Smooth muscle cell (in vitro differentiated cells): ENCODE data around the gene DMWD. TPM values are rescaled to one million over a fixed set of nuclear protein-coding genes. Genes with fewer than 3 reads are reported as not detected.

ENCODE experiments used
- DNase-seq: peaks from one replicate; lab custom pipeline; 2025; ENCODE audit not compliant: unreplicated experiment; lab: John Stamatoyannopoulos, UW
- H2AFZ ChIP-seq: fragments of 200-600 bp; sonication (generic); 2 replicates; pipeline ENCODE4 v1.6.0; 2016; ENCODE audit warnings: antibody characterized with exemption, low read depth, mild to moderate bottlenecking
- H3F3A ChIP-seq: fragments of 200-600 bp; sonication (generic); 2 replicates; pipeline ENCODE4 v1.6.0; 2017; ENCODE audit warnings: antibody characterized with exemption, low read depth
- H3K27ac ChIP-seq: fragments of 200-600 bp; sonication (generic); 2 replicates; pipeline ENCODE4 v1.5.1; 2016; ENCODE audit warnings: low read depth, mild to moderate bottlenecking
- H3K27me3 ChIP-seq: fragments of 200-600 bp; sonication (generic); 2 replicates; pipeline ENCODE4 v1.6.1; 2016; ENCODE audit warnings: low read depth, mild to moderate bottlenecking
- H3K36me3 ChIP-seq: fragments of 200-600 bp; sonication (generic); 2 replicates; pipeline ENCODE4 v1.5.1; 2016; ENCODE audit warnings: low read depth
- H3K4me1 ChIP-seq: fragments of 200-600 bp; sonication (generic); 2 replicates; pipeline ENCODE4 v1.5.1; 2016; ENCODE audit warnings: low read depth
- H3K4me2 ChIP-seq: fragments of 200-600 bp; sonication (generic); 2 replicates; pipeline ENCODE4 v1.6.0; 2016; ENCODE audit warnings: mild to moderate bottlenecking
- H3K4me3 ChIP-seq: fragments of 200-600 bp; sonication (generic); 2 replicates; pipeline ENCODE4 v1.5.1; 2016; ENCODE audit warnings: mild to moderate bottlenecking
- H3K79me2 ChIP-seq: fragments of 200-600 bp; sonication (generic); 2 replicates; pipeline ENCODE4 v1.6.0; 2016; ENCODE audit warnings: low read depth, mild to moderate bottlenecking
- H3K9ac ChIP-seq: fragments of 200-600 bp; sonication (generic); 2 replicates; pipeline ENCODE4 v1.6.0; 2016; ENCODE audit warnings: low read depth
- H3K9me3 ChIP-seq: fragments of 200-600 bp; sonication (generic); replicated peaks from 2 replicates; pipeline ENCODE4 v1.5.1; 2016; ENCODE audit warnings: low read depth
- H4K20me1 ChIP-seq: fragments of 200-600 bp; sonication (generic); 2 replicates; pipeline ENCODE4 v1.6.0; 2016; ENCODE audit warnings: low read depth
- CTCF ChIP-seq: fragments of 200-600 bp; sonication (generic); IDR thresholded peaks from 2 replicates; pipeline ENCODE4 v1.5.1; 2017; ENCODE audit warnings: borderline replicate concordance, mild to moderate bottlenecking, antibody characterized with exemption; ENCODE audit not compliant: insufficient read depth, poor library complexity, severe bottlenecking
- WGBS: methylation state at CpG from one replicate; pipeline ENCODE4 v1.1.7; 2016; ENCODE audit warnings: low lambda C conversion rate; 5-methylcytosine and 5-hydroxymethylcytosine counted together
- polyA plus RNA-seq: library from polyadenylated mRNA; unstranded; fragments of >200 nt; fragmentation: Nextera tagmentation; extraction: Ambion mirVana; gene quantifications from 2 replicates; pipeline ENCODE4 v1.2.1, GENCODE V29; 2016
- total RNA-seq: library from RNA; depleted of rRNA; stranded (reverse); fragments of >200 nt; gene quantifications from 2 replicates; pipeline ENCODE4 v1.2.3, GENCODE V29; 2014

DMWD gene
- total RNA-seq: 14.9 and 16.1 TPM in 2 replicates
- polyA plus RNA-seq: 57.6 and 96.4 TPM in 2 replicates

- Histone ChIP-seq H3K79me2 (peaks cover 45% of the 10 kb centered on the region), H2AFZ (no peak within 1 kb of the TSS)
- under 1% methylated on average over 51 of the region's 86 CpGs for WGBS
These were observed at the start of gene DMWD for GRCh38 chr19:45792470-45793177. Gene DMWD (minus strand): TSS chr19:45792845. CDS start chr19:45792756, 89 bp downstream.

GRCh38 chr19:45842198-45842597 is 49.6 kb upstream of the DMWD start:
- no peak for TF ChIP-seq CTCF
- H3K27ac ChIP-seq: no peak overlapping the region
- H3K4me2 ChIP-seq: no peak overlapping the region
- no peaks in the 10 kb centered on the region for H4K20me1 ChIP-seq
- no peak overlapping the region for H3K4me3 ChIP-seq
- no peak overlapping the region for H3K9ac ChIP-seq
- H3K9me3 ChIP-seq: no peaks in the 10 kb centered on the region
- no peak overlapping the region for H2AFZ ChIP-seq
- H3K4me1 ChIP-seq: no peaks in the 10 kb centered on the region
- no peak for DNase-seq
- H3K27me3 ChIP-seq: no peaks in the 10 kb centered on the region
- no peaks in the 10 kb centered on the region for H3F3A ChIP-seq
- 97% methylated on average over 14 of the region's 14 CpGs for WGBS
- H3K36me3 ChIP-seq: peaks cover 34% of the 10 kb centered on the region
- H3K79me2 ChIP-seq: peaks cover 11% of the 10 kb centered on the region

More at GRCh38 chr19:45792470-45793177, at the start of gene DMWD:
- H4K20me1 ChIP-seq: peaks cover 29% of the 10 kb centered on the region
- H3K9ac ChIP-seq: peak within 1 kb of the TSS; percentile 75
- peak; percentile 98 for DNase-seq
- no peaks in the 10 kb centered on the region for H3F3A ChIP-seq
- TF ChIP-seq CTCF: no peak
- no peaks in the 10 kb centered on the region for H3K9me3 ChIP-seq
- peak within 1 kb of the TSS; percentile 78 for H3K4me3 ChIP-seq
- peak within 1 kb of the TSS; percentile 100 for H3K4me2 ChIP-seq
- no peaks in the 10 kb centered on the region for H3K27me3 ChIP-seq
- H3K36me3 ChIP-seq: no peaks in the 10 kb centered on the region
- H3K4me1 ChIP-seq: peaks cover 5% of the 10 kb centered on the region
- peak within 1 kb of the TSS; percentile 67 for H3K27ac ChIP-seq

GRCh38 chr19:45834970-45835369 is 42.3 kb upstream of the DMWD start:
- Histone ChIP-seq H3K4me3 (no peak overlapping the region), H3K9ac (no peak overlapping the region), H4K20me1 (no peaks in the 10 kb centered on the region), H3F3A (no peaks in the 10 kb centered on the region), H3K9me3 (no peaks in the 10 kb centered on the region), H3K27me3 (no peaks in the 10 kb centered on the region), H3K4me1 (no peaks in the 10 kb centered on the region), H3K36me3 (peaks cover 30% of the 10 kb centered on the region), H3K79me2 (no peaks in the 10 kb centered on the region), H3K4me2 (no peak overlapping the region), H3K27ac (no peak overlapping the region), H2AFZ (no peak overlapping the region)
- TF ChIP-seq CTCF: no peak
- 97% methylated on average over 7 of the region's 7 CpGs for WGBS
- no peak for DNase-seq

GRCh38 chr19:45828945-45829344 is 36.3 kb upstream of the DMWD start:
- no peak for DNase-seq
- no peak overlapping the region for H3K4me2 ChIP-seq
- no peak overlapping the region for H3K27ac ChIP-seq
- H3K4me3 ChIP-seq: no peak overlapping the region
- H3K9me3 ChIP-seq: no peaks in the 10 kb centered on the region
- no peak overlapping the region for H2AFZ ChIP-seq
- no peaks in the 10 kb centered on the region for H3K79me2 ChIP-seq
- WGBS: 99% methylated on average over 16 of the region's 16 CpGs
- H3K4me1 ChIP-seq: no peaks in the 10 kb centered on the region
- H3K9ac ChIP-seq: no peak overlapping the region
- H4K20me1 ChIP-seq: no peaks in the 10 kb centered on the region
- H3F3A ChIP-seq: no peaks in the 10 kb centered on the region
- no peaks in the 10 kb centered on the region for H3K36me3 ChIP-seq
- no peak for TF ChIP-seq CTCF
- no peaks in the 10 kb centered on the region for H3K27me3 ChIP-seq
